ENCODE measurements around the gene COX7A2. TPM values are rescaled to one million over a fixed set of nuclear protein-coding genes. Genes with fewer than 3 reads are reported as not detected.
A peak's percentile ranks its signal among the peaks of the same experiment; 100 is the strongest.

COX7A2 gene
- total RNA-seq, 1 experiment from 2014 or later, result 524 TPM

GRCh38 chr6:75278474-75279077, 35.0 kb upstream of the COX7A2 start:
- Histone ChIP-seq H3K9me2 (ENCODE audit: insufficient read depth) (no peaks in the 10 kb centered on the region), H3K4me2 (no peak overlapping the region), H3K4me1 (replicated peaks; ENCODE audit: insufficient read depth) (peaks cover 43% of the 10 kb centered on the region), H3K36me3 (ENCODE audit: low read depth) (no peaks in the 10 kb centered on the region), H3K4me3 (no peak overlapping the region), H2AFZ (no peak overlapping the region), H3K79me2 (ENCODE audit: low read depth) (peaks cover 98% of the 10 kb centered on the region), H3K27me3 (ENCODE audit: insufficient read depth, low read depth) (no peaks in the 10 kb centered on the region), H4K20me1 (ENCODE audit: insufficient read depth) (peaks cover 5% of the 10 kb centered on the region; the same call in 1 of the 2 replicates), H3F3A (ENCODE audit: insufficient read depth, low read depth) (peaks cover 13% of the 10 kb centered on the region; the same call in 1 of the 2 replicates), H3K27ac (no peak overlapping the region), H3K9me3 (ENCODE audit: insufficient read depth, low read depth) (no peaks in the 10 kb centered on the region)
- no peak for TF ChIP-seq CTCF (conservative IDR thresholded peaks at IDR 0.05)
- no peak for TF ChIP-seq EZH2 (IDR thresholded peaks at IDR 0.05; ENCODE audit: low read depth)
- no peak for DNase-seq
- no TSS peak for BruUV-seq (replicated peaks)
- intact Hi-C loops (cut with micrococcal nuclease; ENCODE audit: unreplicated experiment), result no loop called here
- ChIA-PET CTCF (no interaction called here), POLR2A (ENCODE audit: unreplicated experiment) (no interaction called here)

- DNase-seq, result peak in 1 of 2 experiments; percentile 78
- Histone ChIP-seq H3K4me3 (no peak overlapping the region), H3K27me3 (ENCODE audit: insufficient read depth, low read depth) (no peaks in the 10 kb centered on the region), H3F3A (ENCODE audit: insufficient read depth, low read depth) (peaks cover 13% of the 10 kb centered on the region; the same call in 1 of the 2 replicates), H3K27ac (peak overlapping the region; percentile 52), H4K20me1 (ENCODE audit: insufficient read depth) (no peaks in the 10 kb centered on the region), H3K79me2 (ENCODE audit: low read depth) (peaks cover 90% of the 10 kb centered on the region), H3K9me2 (ENCODE audit: insufficient read depth) (no peaks in the 10 kb centered on the region), H2AFZ (no peak overlapping the region), H3K4me2 (peak overlapping the region; percentile 9; the same call in 1 of the 2 replicates), H3K36me3 (ENCODE audit: low read depth) (peaks cover 7% of the 10 kb centered on the region; the same call in 1 of the 2 replicates), H3K9me3 (ENCODE audit: insufficient read depth, low read depth) (no peaks in the 10 kb centered on the region), H3K4me1 (replicated peaks; ENCODE audit: insufficient read depth) (peaks cover 16% of the 10 kb centered on the region)
- intact Hi-C loops (cut with micrococcal nuclease; ENCODE audit: unreplicated experiment), result no loop called here
- BruUV-seq (replicated peaks), result no TSS peak
- ChIA-PET CTCF (no interaction called here), POLR2A (ENCODE audit: unreplicated experiment) (interaction anchor here (0.6 kb wide), 1 partner anchor 10 kb away, joined by 8 read pairs; the partner anchor contains the start of gene TMEM30A)
- TF ChIP-seq CTCF (conservative IDR thresholded peaks at IDR 0.05) (no peak), EZH2 (IDR thresholded peaks at IDR 0.05; ENCODE audit: low read depth) (no peak)
These were observed 31.5 kb upstream of the COX7A2 start for GRCh38 chr6:75275067-75275466.

- Histone ChIP-seq H3K4me3 (no peak overlapping the region), H3K9me2 (ENCODE audit: insufficient read depth) (no peaks in the 10 kb centered on the region), H3K36me3 (ENCODE audit: low read depth) (peaks cover 7% of the 10 kb centered on the region; the same call in 1 of the 2 replicates), H2AFZ (no peak overlapping the region), H3K27ac (no peak overlapping the region), H3K9me3 (ENCODE audit: insufficient read depth, low read depth) (no peaks in the 10 kb centered on the region), H3K79me2 (ENCODE audit: low read depth) (peaks cover 77% of the 10 kb centered on the region), H4K20me1 (ENCODE audit: insufficient read depth) (no peaks in the 10 kb centered on the region; the same call in 1 of the 2 replicates), H3F3A (ENCODE audit: insufficient read depth, low read depth) (peaks cover 13% of the 10 kb centered on the region; the same call in 1 of the 2 replicates), H3K4me2 (no peak overlapping the region), H3K4me1 (replicated peaks; ENCODE audit: insufficient read depth) (peaks cover 21% of the 10 kb centered on the region), H3K27me3 (ENCODE audit: insufficient read depth, low read depth) (no peaks in the 10 kb centered on the region)
- BruUV-seq (replicated peaks), result no TSS peak
- CTCF ChIA-PET, result no interaction called here
- no peak for TF ChIP-seq EZH2 (IDR thresholded peaks at IDR 0.05; ENCODE audit: low read depth)
- no peak for TF ChIP-seq CTCF (conservative IDR thresholded peaks at IDR 0.05)
- intact Hi-C loops (cut with micrococcal nuclease; ENCODE audit: unreplicated experiment), result no loop called here
- POLR2A ChIA-PET (ENCODE audit: unreplicated experiment), result no interaction called here
- no peak for DNase-seq
These were observed 29.4 kb upstream of the COX7A2 start for GRCh38 chr6:75273009-75273408.
